OCI-LY7 (cell line): ENCODE results near the gene TMEM204.

Experiments used
- CTCF ChIP-seq: fragments of 200-600 bp; sonication (generic); conservative IDR thresholded peaks from 2 replicates; pipeline ENCODE4 v1.5.1; 2014; ENCODE audit warnings: mild to moderate bottlenecking, antibody characterized with exemption, low read length, moderate library complexity, mixed read lengths
- EZH2phosphoT487 ChIP-seq: fragments of 200-600 bp; sonication (generic); IDR thresholded peaks from 2 replicates; pipeline ENCODE4 v1.6.1; 2018; ENCODE audit warnings: low read depth, borderline replicate concordance, mild to moderate bottlenecking, mixed run types, antibody characterized with exemption, low read length, moderate library complexity, mixed read lengths

DNA sequence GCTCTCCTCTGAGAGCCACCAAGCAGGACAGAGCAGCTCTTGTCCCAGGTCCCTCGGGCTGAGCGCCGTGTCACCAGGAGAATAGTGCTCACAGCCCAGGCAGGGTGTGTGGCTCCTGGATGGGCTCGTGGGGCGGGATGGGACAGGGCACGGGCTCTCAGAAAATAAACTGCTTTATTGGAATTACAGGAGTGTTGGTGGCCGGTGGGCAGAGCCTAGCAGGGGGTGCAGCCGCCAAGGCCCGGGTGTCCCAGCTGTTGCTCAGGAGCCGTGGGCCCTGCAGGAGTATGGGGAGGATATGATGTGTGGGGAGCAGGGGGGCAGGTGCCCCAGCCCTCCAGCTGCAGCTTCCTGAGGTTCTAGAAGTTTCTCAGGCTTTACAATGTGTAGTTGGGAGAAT, 23.2 kb upstream of the TMEM204 start:
- TF ChIP-seq CTCF: no peak
- no peak for TF ChIP-seq EZH2phosphoT487
